ENCODE results near the gene IRAK2.

Gene IRAK2

DNA sequence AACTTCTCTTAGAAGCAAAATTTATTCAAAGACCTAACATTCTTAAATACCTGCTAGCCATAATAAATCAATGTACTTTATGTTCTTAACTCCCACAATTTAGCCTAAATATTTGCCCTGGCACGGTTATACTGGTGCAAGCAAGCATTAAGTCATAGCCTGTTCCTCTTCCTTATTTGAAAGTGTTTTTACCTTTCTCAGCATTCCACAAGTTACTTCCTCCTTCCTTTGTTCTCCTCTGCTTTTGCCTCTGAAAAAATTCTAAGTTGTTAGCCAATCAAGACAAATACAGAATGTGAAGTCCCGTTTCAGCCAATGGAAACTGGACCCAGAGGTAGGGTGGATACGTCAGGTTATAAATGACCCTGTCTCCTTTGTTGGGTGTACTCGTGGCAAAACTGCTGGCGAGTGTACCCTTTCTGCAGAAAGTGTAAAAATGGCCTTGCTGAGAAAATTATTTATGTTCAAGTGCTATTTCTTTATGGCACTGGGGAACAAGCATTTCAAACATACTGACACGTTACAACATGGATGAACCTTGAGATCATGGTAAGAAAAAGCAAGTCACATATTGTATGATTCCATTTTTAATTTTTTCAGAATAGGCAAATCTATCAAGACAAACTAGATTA, 80.5 kb downstream of the IRAK2 start:
- Histone ChIP-seq H3K9me3 (ENCODE audit: control insufficient read depth, low read length) (peaks cover 37% of the 10 kb centered on the region), H3K36me3 (ENCODE audit: control insufficient read depth, insufficient read depth, low read length) (peaks cover 3% of the 10 kb centered on the region), H3K4me1 (ENCODE audit: control insufficient read depth, insufficient read depth, low read length, poor library complexity, severe bottlenecking) (peaks cover 8% of the 10 kb centered on the region), H3K4me3 (ENCODE audit: extremely low read depth, insufficient read depth, low read length, poor library complexity, severe bottlenecking) (no peak overlapping the region), H3K27ac (ENCODE audit: low read depth, low read length, severe bottlenecking) (no peak overlapping the region)
- WGBS, 2 experiments (ENCODE audit: insufficient coverage in 2 of 2), result 89 to 97% methylated on average over 4 to 6 of the region's 6 CpGs

DNA sequence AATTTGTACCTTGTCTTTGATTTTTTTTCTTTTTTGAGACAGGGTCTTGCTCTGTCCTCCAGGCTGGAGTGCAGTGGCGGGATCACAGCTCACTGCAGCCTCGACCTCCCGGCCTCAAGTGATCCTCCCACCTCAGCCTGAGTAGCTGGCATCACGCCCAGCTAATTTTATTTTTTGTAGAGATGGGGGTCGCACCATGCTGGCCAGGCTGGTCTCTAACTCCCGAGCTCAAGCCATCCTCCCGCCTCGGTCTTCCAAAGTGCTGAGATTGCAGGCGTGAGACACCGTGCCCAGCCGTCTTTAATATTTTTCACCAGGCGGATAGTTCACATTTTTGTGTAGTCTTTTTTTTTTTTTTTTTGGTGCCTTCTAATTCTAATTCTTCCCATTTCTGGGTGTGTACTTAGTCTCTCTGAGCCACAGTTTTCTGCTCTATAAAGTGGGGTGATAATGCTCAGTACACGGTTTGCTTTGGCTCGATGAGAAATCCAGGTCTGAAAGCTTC, 83.0 kb downstream of the IRAK2 start:
- peak overlapping the region; percentile 18 for H3K27ac ChIP-seq (ENCODE audit: low read depth, low read length, severe bottlenecking)
- 71 to 72% methylated on average over 8 of the region's 14 CpGs for WGBS, 2 experiments (ENCODE audit: insufficient coverage in 2 of 2)
- H3K9me3 ChIP-seq (ENCODE audit: control insufficient read depth, low read length), result peaks cover 37% of the 10 kb centered on the region
- H3K36me3 ChIP-seq (ENCODE audit: control insufficient read depth, insufficient read depth, low read length), result peaks cover 18% of the 10 kb centered on the region
- H3K4me3 ChIP-seq (ENCODE audit: extremely low read depth, insufficient read depth, low read length, poor library complexity, severe bottlenecking), result peak overlapping the region; percentile 68
- no peaks in the 10 kb centered on the region for H3K4me1 ChIP-seq (ENCODE audit: control insufficient read depth, insufficient read depth, low read length, poor library complexity, severe bottlenecking)

DNA sequence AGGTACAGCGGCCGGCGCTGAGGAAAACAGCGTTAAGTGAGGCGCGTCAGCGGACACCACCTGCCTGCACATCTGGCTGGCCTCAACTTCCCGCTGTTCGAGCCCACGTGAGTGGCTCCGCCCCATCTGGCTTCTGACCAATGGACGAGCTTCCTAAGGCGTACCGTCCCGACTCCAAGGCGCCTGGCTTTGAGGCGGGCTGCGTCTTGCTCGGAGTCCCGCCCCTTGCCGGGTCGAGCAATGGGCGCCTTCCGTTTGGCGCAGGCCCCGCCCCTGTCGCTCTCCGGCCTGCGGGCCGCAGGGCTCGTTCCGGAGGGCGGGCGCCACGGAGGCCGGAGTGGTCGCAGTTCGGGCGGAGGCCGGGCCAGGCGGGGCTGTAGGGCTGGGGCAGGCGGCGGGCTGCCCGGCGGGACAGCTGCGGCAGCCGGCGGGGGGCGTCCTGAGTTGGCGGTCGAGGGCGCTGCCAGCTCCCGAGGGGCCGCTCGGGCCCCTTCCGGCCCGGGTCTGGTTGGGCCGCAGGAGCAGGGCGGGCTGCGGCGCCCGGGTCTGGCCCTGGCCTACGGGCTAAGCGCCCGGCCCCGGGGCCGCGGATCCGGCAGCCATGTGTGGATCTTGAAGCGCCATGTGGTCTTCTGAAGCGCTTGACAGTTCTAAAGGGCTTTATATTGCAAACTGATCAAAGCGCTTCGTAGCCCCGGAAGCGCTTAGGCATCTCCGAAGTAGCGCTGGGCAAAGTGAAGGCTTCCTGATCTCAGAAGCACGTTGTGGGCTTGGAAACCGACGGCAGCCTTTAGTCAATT, 83.7 kb downstream of the IRAK2 start, which contains the start of gene TATDN2:
Gene TATDN2 (plus strand): TSS at position 276 of the 800 bp plus-strand sequence. CDS start 742 bp downstream, outside the sequence.
- Histone ChIP-seq H3K9me3 (ENCODE audit: control insufficient read depth, low read length) (peaks cover 37% of the 10 kb centered on the region), H3K27ac (ENCODE audit: low read depth, low read length, severe bottlenecking) (peak within 1 kb of the TSS; percentile 78), H3K36me3 (ENCODE audit: control insufficient read depth, insufficient read depth, low read length) (peaks cover 23% of the 10 kb centered on the region), H3K4me1 (ENCODE audit: control insufficient read depth, insufficient read depth, low read length, poor library complexity, severe bottlenecking) (no peaks in the 10 kb centered on the region), H3K4me3 (ENCODE audit: extremely low read depth, insufficient read depth, low read length, poor library complexity, severe bottlenecking) (peak within 1 kb of the TSS; percentile 68)
- WGBS, 2 experiments (ENCODE audit: insufficient coverage in 2 of 2), result 1% methylated on average over 62 to 64 of the region's 80 CpGs

DNA sequence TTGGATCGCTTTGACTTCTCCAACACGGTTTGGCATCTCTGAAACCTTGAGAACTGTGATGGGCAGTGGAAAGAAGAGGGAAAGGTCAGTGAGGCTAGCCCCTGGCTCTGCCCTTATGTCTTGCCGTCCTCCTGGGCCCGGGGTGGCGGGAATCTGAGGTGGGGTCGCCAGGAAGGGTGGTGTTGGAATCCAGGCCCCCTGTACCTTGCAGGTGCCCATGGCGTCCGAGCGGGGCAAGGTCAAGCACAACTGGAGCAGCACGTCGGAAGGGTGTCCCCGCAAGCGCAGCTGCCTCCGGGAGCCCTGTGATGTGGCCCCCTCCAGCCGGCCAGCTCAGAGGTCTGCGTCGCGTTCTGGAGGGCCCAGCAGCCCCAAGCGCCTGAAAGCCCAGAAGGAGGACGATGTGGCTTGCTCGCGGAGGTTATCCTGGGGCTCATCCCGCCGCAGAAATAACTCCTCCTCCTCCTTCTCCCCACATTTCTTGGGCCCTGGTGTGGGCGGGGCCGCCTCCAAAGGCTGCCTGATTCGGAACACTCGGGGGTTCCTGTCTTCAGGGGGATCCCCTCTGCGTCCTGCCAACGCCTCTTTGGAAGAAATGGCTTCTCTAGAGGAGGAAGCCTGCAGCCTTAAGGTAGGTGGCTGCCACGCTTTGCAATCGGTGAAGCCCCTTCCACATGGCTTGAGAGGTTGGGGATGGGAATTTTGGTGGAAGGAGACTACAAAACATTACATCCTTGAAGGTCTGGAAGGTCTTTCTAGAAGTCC, 84.4 kb downstream of the IRAK2 start:
- Histone ChIP-seq H3K9me3 (ENCODE audit: control insufficient read depth, low read length) (peaks cover 33% of the 10 kb centered on the region), H3K4me1 (ENCODE audit: control insufficient read depth, insufficient read depth, low read length, poor library complexity, severe bottlenecking) (no peaks in the 10 kb centered on the region), H3K27ac (ENCODE audit: low read depth, low read length, severe bottlenecking) (peak overlapping the region; percentile 78), H3K4me3 (ENCODE audit: extremely low read depth, insufficient read depth, low read length, poor library complexity, severe bottlenecking) (peak overlapping the region; percentile 68), H3K36me3 (ENCODE audit: control insufficient read depth, insufficient read depth, low read length) (peaks cover 31% of the 10 kb centered on the region)
- 1 to 3% methylated on average over 23 to 26 of the region's 32 CpGs for WGBS, 2 experiments (ENCODE audit: insufficient coverage in 2 of 2)

DNA sequence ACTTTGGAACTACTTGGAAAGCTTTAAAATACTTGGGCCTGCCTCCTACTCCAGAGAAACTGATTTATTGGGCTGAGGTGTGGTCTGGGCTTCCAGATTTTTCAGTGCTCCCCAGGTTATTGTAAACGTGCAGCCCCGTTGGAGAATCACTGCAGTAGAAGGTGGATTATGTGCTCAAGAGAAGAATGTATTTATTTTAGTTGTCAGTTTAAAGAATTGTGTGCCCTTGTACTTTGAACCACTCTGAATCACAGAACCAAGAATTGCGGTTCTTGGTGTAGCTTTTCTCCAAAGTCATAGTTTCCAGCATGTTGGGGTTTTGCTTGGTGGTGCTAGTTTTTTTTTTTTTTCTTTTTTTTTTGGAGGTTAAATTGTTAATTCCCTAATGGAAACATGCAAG, 85.1 kb downstream of the IRAK2 start:
- peaks cover 26% of the 10 kb centered on the region for H3K9me3 ChIP-seq (ENCODE audit: control insufficient read depth, low read length)
- 25 to 54% methylated on average over 2 to 3 of the region's 3 CpGs for WGBS, 2 experiments (ENCODE audit: insufficient coverage in 2 of 2)
- H3K27ac ChIP-seq (ENCODE audit: low read depth, low read length, severe bottlenecking), result no peak overlapping the region
- H3K4me3 ChIP-seq (ENCODE audit: extremely low read depth, insufficient read depth, low read length, poor library complexity, severe bottlenecking), result peak overlapping the region; percentile 68
- H3K36me3 ChIP-seq (ENCODE audit: control insufficient read depth, insufficient read depth, low read length), result peaks cover 37% of the 10 kb centered on the region
- H3K4me1 ChIP-seq (ENCODE audit: control insufficient read depth, insufficient read depth, low read length, poor library complexity, severe bottlenecking), result no peaks in the 10 kb centered on the region

DNA sequence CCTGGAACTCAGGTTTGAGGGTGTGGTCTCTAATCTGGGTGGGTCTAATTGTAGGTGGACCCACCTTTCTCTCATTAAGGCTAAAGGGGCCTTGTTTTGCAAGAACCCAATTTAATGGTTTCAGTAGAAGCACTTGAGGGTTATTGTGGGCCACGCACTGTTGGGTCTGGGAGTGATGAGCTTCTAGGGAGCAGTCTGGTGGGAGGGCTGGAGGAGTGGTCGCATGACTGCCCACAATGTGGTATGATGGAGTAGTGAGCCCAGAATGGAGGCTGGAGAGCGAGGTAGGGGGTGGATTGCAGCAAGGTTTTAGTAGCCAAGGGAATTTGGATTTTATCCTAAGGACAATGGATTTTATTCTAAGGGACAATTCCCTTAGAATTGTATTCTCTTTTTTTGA, 86.3 kb downstream of the IRAK2 start:
- Histone ChIP-seq H3K4me3 (ENCODE audit: extremely low read depth, insufficient read depth, low read length, poor library complexity, severe bottlenecking) (no peak overlapping the region), H3K4me1 (ENCODE audit: control insufficient read depth, insufficient read depth, low read length, poor library complexity, severe bottlenecking) (no peaks in the 10 kb centered on the region), H3K9me3 (ENCODE audit: control insufficient read depth, low read length) (peaks cover 15% of the 10 kb centered on the region), H3K36me3 (ENCODE audit: control insufficient read depth, insufficient read depth, low read length) (peaks cover 48% of the 10 kb centered on the region), H3K27ac (ENCODE audit: low read depth, low read length, severe bottlenecking) (no peak overlapping the region)
- 92 to 96% methylated on average over 3 of the region's 3 CpGs for WGBS, 2 experiments (ENCODE audit: insufficient coverage in 2 of 2)

DNA sequence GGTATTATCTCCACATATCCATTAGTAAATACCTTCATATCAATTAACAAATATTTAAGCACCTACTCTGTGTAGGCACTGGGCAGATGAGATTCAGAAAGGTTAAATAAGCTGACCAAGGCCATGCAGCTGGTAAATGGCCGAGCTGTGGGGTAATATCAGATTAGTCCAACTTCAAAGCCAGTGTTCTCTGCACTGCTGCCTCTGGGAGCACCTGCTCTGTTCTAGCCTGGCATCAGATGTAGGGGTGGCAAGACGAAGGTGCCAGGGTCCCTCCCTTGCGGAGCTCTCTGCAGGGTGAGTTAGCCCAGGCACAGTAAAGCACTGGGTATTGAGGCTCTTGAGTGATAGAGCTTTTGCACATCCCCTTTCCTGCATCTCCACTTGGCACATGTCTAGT, 89.0 kb downstream of the IRAK2 start:
- H3K4me3 ChIP-seq (ENCODE audit: extremely low read depth, insufficient read depth, low read length, poor library complexity, severe bottlenecking), result no peak overlapping the region
- peaks cover 63% of the 10 kb centered on the region for H3K36me3 ChIP-seq (ENCODE audit: control insufficient read depth, insufficient read depth, low read length)
- no peak overlapping the region for H3K27ac ChIP-seq (ENCODE audit: low read depth, low read length, severe bottlenecking)
- no peaks in the 10 kb centered on the region for H3K9me3 ChIP-seq (ENCODE audit: control insufficient read depth, low read length)
- WGBS, 2 experiments (ENCODE audit: insufficient coverage in 2 of 2), result 94 to 100% methylated on average over 2 to 3 of the region's 3 CpGs
- no peaks in the 10 kb centered on the region for H3K4me1 ChIP-seq (ENCODE audit: control insufficient read depth, insufficient read depth, low read length, poor library complexity, severe bottlenecking)

DNA sequence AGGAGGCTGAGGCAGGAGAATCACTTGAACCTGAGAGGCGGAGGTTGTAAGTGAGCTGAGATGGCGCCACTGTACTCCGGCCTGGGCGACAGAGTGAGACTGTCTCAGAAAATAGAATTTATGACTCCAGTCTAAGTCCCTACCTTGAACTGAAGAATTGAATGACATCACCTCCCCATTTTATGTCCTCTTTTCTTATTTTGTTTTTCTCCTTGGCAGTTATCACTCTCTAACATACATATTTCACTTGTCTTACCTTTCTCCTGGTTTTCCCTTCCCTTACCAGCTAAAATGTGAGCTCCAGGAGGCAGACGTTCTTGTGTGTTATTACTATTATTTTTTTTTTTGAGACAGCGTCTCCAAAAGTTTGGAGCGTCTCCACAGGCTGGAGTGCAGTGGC, 91.1 kb downstream of the IRAK2 start:
- no peak overlapping the region for H3K27ac ChIP-seq (ENCODE audit: low read depth, low read length, severe bottlenecking)
- no peaks in the 10 kb centered on the region for H3K4me1 ChIP-seq (ENCODE audit: control insufficient read depth, insufficient read depth, low read length, poor library complexity, severe bottlenecking)
- 86 to 90% methylated on average over 4 to 5 of the region's 7 CpGs for WGBS, 2 experiments (ENCODE audit: insufficient coverage in 2 of 2)
- H3K9me3 ChIP-seq (ENCODE audit: control insufficient read depth, low read length), result no peaks in the 10 kb centered on the region
- H3K36me3 ChIP-seq (ENCODE audit: control insufficient read depth, insufficient read depth, low read length), result peaks cover 80% of the 10 kb centered on the region
- H3K4me3 ChIP-seq (ENCODE audit: extremely low read depth, insufficient read depth, low read length, poor library complexity, severe bottlenecking), result no peak overlapping the region

DNA sequence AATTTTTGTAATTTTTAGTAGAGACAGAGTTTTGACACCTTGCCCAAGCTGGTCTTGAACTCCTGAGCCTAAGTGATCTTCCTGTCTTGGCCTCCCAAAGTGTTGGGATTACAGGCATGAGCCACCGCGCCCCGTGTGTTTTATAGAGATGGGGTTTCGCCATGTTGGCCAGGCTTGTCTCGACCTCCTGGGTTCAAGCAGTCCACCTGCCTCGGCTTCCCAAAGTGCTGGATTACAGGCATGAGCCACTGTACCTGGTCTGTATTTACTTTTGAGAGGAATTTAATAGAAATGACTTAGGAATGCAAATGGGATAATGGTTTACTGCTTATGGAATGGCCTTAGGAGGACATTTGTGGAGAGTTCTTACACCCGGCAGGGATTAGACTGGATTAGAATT, 94.3 kb downstream of the IRAK2 start:
- Histone ChIP-seq H3K9me3 (ENCODE audit: control insufficient read depth, low read length) (no peaks in the 10 kb centered on the region), H3K27ac (ENCODE audit: low read depth, low read length, severe bottlenecking) (no peak overlapping the region), H3K36me3 (ENCODE audit: control insufficient read depth, insufficient read depth, low read length) (peaks cover 70% of the 10 kb centered on the region), H3K4me3 (ENCODE audit: extremely low read depth, insufficient read depth, low read length, poor library complexity, severe bottlenecking) (no peak overlapping the region), H3K4me1 (ENCODE audit: control insufficient read depth, insufficient read depth, low read length, poor library complexity, severe bottlenecking) (no peaks in the 10 kb centered on the region)
- WGBS, 2 experiments (ENCODE audit: insufficient coverage in 2 of 2), result 96 to 98% methylated on average over 7 of the region's 7 CpGs

DNA sequence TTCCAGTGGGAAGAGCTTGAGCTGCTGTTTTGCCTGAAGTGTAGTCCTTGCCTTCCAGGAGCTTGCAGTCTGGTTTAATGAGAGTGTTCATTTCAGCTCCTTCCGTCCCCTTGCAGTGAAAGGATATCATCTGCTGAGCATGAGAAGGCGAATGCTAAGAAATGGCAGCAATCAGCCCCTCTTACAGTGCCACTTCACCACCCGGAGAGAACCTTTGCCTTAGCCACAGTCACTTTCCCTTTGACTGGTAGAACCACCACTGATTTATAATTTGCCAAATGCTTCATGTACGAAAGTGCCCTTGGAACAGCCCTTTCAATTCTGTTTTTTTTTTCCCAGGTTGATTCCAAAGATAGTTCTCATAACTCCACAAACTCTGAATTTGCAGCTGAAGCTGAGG, 95.1 kb downstream of the IRAK2 start:
- peaks cover 63% of the 10 kb centered on the region for H3K36me3 ChIP-seq (ENCODE audit: control insufficient read depth, insufficient read depth, low read length)
- WGBS, 2 experiments (ENCODE audit: insufficient coverage in 2 of 2), result 92 to 97% methylated on average over 3 to 4 of the region's 4 CpGs
- no peaks in the 10 kb centered on the region for H3K9me3 ChIP-seq (ENCODE audit: control insufficient read depth, low read length)
- H3K27ac ChIP-seq (ENCODE audit: low read depth, low read length, severe bottlenecking), result no peak overlapping the region
- H3K4me1 ChIP-seq (ENCODE audit: control insufficient read depth, insufficient read depth, low read length, poor library complexity, severe bottlenecking), result no peaks in the 10 kb centered on the region
- H3K4me3 ChIP-seq (ENCODE audit: extremely low read depth, insufficient read depth, low read length, poor library complexity, severe bottlenecking), result no peak overlapping the region

Data from mesodermal cell (in vitro differentiated cells).